ENCODE measurements around the gene CCDC152. TPM values are rescaled to one million over a fixed set of nuclear protein-coding genes. Genes with fewer than 3 reads are reported as not detected.

Gene CCDC152, protein sequence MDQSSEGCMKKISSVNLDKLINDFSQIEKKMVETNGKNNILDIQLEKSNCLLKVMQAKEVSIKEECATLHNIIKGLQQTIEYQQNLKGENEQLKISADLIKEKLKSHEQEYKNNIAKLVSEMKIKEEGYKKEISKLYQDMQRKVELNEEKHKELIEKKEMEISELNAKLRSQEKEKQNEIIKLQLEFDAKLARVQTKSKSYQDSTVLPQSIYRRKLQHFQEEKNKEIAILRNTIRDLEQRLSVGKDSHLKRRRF
- 0.56 and 0.63 TPM in 2 replicates for total RNA-seq

GRCh38 chr5:42756606-42757601 is at the start of gene CCDC152:
TSS of gene CCDC152 (plus strand) at chr5:42756818. CDS start at chr5:42759122, 2,304 bp downstream.

DNA sequence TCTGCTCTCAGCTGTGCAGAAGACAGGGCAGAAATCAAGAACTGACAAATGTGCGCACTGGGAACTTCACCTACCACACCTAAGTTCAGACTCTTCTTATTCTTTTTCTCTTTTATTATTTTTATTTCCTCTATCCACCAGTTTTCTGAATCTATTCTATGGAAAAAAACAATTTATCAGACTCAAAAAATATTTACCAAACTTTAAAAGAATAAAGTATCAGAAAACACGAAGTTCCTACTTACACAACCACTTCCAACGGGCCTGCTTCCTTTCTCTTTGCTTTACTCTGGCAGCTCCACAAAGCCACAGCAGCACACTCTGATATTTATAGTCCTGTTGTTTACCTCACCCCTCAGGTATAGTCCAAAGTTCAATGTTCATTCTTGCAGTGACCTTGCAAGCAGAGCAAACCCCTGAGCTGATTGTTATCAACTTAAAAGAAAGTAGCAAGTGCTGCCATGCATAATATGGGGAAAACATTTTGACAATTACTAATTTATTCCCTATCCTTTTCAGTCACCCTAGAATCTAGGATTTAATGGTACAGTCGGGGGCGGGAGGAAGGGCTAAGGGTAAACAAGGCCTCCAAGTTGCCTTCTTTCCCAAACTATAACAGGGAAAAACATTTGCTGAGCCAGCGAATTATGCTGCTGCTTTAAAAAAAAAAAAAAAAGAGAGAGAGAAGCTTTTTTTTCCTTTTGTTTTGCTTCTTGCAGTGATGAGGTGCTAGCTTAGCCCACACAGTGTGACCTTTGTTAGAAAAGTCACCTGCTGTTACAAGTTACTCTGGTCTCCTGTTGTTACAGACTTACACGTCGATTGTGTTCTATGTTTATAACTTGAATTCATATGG is 55.2 kb downstream of the CCDC152 start, which contains the start of gene SELENOP:
TSS of gene SELENOP (minus strand) at position 302 of the 856 bp plus-strand sequence. CDS start 3,539 bp downstream, outside the sequence.

Other genes starting within 250 kb of the CCDC152 start
- 3.2 and 6.7 TPM in 2 replicates for gene SELENOP, start 55.1 kb downstream of the CCDC152 start, total RNA-seq

Measured in airway epithelial cell (primary cell).